GM06990 (cell line): ENCODE data around the gene LPAR3.

Experiments used
- DNase-seq: peaks from one replicate; pipeline ENCODE4 v3.0.0-alpha.2; 2011; ENCODE audit not compliant: insufficient read length; ENCODE audit errors: extremely low read depth
- H3K27me3 ChIP-seq: replicated peaks from 2 replicates; pipeline ENCODE4 v1.6.0; 2011; ENCODE audit warnings: low read length; ENCODE audit not compliant: control insufficient read depth, insufficient read depth
- H3K36me3 ChIP-seq: 2 replicates; pipeline ENCODE4 v1.5.1; 2011; ENCODE audit warnings: low read length; ENCODE audit not compliant: control insufficient read depth, insufficient read depth
- H3K4me3 ChIP-seq: replicated peaks from 2 replicates; pipeline ENCODE4 v1.5.1; 2011; ENCODE audit warnings: low read depth, mild to moderate bottlenecking, control low read depth, low read length
- CTCF ChIP-seq: IDR thresholded peaks from 2 replicates; pipeline ENCODE4 v1.5.1; 2011; ENCODE audit warnings: low read length, control low read depth, mild to moderate bottlenecking, inconsistent platforms; ENCODE audit not compliant: insufficient read depth, poor library complexity, severe bottlenecking

LPAR3 gene

GRCh38 chr1:84823991-84824390, 69.0 kb downstream of the LPAR3 start:
- DNase-seq: no peak
- Histone ChIP-seq H3K27me3 (no peaks in the 10 kb centered on the region), H3K4me3 (no peak overlapping the region), H3K36me3 (no peaks in the 10 kb centered on the region)
- TF ChIP-seq CTCF: no peak

- no peaks in the 10 kb centered on the region for H3K27me3 ChIP-seq
- no peaks in the 10 kb centered on the region for H3K36me3 ChIP-seq
- no peak for TF ChIP-seq CTCF
- no peak for DNase-seq
- no peak overlapping the region for H3K4me3 ChIP-seq
Measured at GRCh38 chr1:84823511-84823910, 69.5 kb downstream of the LPAR3 start.

GRCh38 chr1:84810343-84810742, 82.7 kb downstream of the LPAR3 start:
- TF ChIP-seq CTCF: no peak
- DNase-seq: no peak
- no peaks in the 10 kb centered on the region for H3K36me3 ChIP-seq
- no peaks in the 10 kb centered on the region for H3K27me3 ChIP-seq
- no peak overlapping the region for H3K4me3 ChIP-seq

GRCh38 chr1:84809023-84809422, 84.0 kb downstream of the LPAR3 start:
- Histone ChIP-seq H3K27me3 (no peaks in the 10 kb centered on the region), H3K4me3 (no peak overlapping the region), H3K36me3 (no peaks in the 10 kb centered on the region)
- DNase-seq: no peak
- no peak for TF ChIP-seq CTCF

GRCh38 chr1:84803604-84804003, 89.4 kb downstream of the LPAR3 start:
- Histone ChIP-seq H3K4me3 (no peak overlapping the region), H3K36me3 (no peaks in the 10 kb centered on the region), H3K27me3 (no peaks in the 10 kb centered on the region)
- DNase-seq: no peak
- TF ChIP-seq CTCF: no peak

GRCh38 chr1:84802567-84803232, 90.3 kb downstream of the LPAR3 start:
- Histone ChIP-seq H3K36me3 (no peaks in the 10 kb centered on the region), H3K4me3 (no peak overlapping the region), H3K27me3 (no peaks in the 10 kb centered on the region)
- no peak for DNase-seq
- TF ChIP-seq CTCF: no peak
